Breast epithelium (tissue), 4 donors: ENCODE measurements around the gene PHACTR2. TPM values are rescaled to one million over a fixed set of nuclear protein-coding genes. Genes with fewer than 3 reads are reported as not detected.

Source experiments
- DNase-seq, 2 donors: peaks; one replicate each; pipeline ENCODE4 v3.0.0-alpha.2; 2019; ENCODE audit warnings: low spot score in 2 of 2
- H3K27ac ChIP-seq, 2 donors: fragments of 200-600 bp; sonication (generic) in 1 of 2; one replicate each; pipeline ENCODE4 v1.5.1; 2016 to 2019; ENCODE audit warnings: mild to moderate bottlenecking in 1 of 2
- H3K27me3 ChIP-seq, 2 donors: fragments of 200-600 bp; sonication (generic) in 1 of 2; one replicate each; pipeline versions ENCODE4 v1.5.1 to v1.6.0; 2017 to 2019; ENCODE audit warnings: control low read depth in 1 of 2, mild to moderate bottlenecking in 1 of 2
- H3K36me3 ChIP-seq: fragments of 200-600 bp; one replicate; pipeline ENCODE4 v1.5.1; 2019
- H3K4me1 ChIP-seq, 2 donors: fragments of 200-600 bp; sonication (generic); one replicate each; pipeline ENCODE4 v1.5.1; 2016 to 2019; ENCODE audit warnings: control low read depth in 1 of 2
- H3K4me3 ChIP-seq, 3 donors: fragments of 200-600 bp; sonication (generic); 1 replicate in 2 of 3; 2 replicates in 1 of 3; pipeline ENCODE4 v1.5.1; 2016 to 2019; ENCODE audit warnings: mild to moderate bottlenecking in 3 of 3, moderate library complexity in 2 of 3
- H3K9me3 ChIP-seq, 2 donors: fragments of 200-600 bp; sonication (generic) in 1 of 2; one replicate each; pipeline ENCODE4 v1.5.1; 2016 to 2019; ENCODE audit warnings: control low read depth in 1 of 2
- CTCF ChIP-seq, 3 donors: fragments of 450-650 bp; IDR thresholded peaks; one replicate each; pipeline ENCODE4 v1.5.1; 2016 to 2017; ENCODE audit warnings: antibody characterized with exemption in 3 of 3, mild to moderate bottlenecking in 3 of 3, moderate library complexity in 3 of 3
- POLR2A ChIP-seq: fragments of 450-650 bp; IDR thresholded peaks from one replicate; pipeline ENCODE4 v1.6.1; 2016; ENCODE audit warnings: antibody characterized with exemption, mild to moderate bottlenecking, moderate library complexity
- POLR2AphosphoS5 ChIP-seq, 3 donors: sonication (generic); formaldehyde crosslinking; IDR thresholded peaks; one replicate each; pipeline ENCODE4 v1.6.1; 2017; ENCODE audit warnings: antibody characterized with exemption in 3 of 3
- intact Hi-C: fragments of 100-400 bp; cut with DNase I; formaldehyde crosslinking; loops from one replicate; pipeline ENCODE4 v1.15.1; 2023; ENCODE audit warnings: low total_unique reads
- total RNA-seq, 3 donors: library from RNA; depleted of rRNA; stranded (reverse); fragments of >200 nt; gene quantifications; one replicate each; pipeline ENCODE4 v1.1.0, GENCODE V29; 2016

The PHACTR2 gene
- total RNA-seq, 3 donors from 2014 or later: 27.5 to 53.3 (median 52.4) TPM

GRCh38 chr6:143836150-143836549, 158.4 kb downstream of the PHACTR2 start:
- Histone ChIP-seq H3K9me3 (no peaks in the 10 kb centered on the region), H3K27ac (no peak overlapping the region), H3K4me1 (no peaks in the 10 kb centered on the region), H3K36me3 (no peaks in the 10 kb centered on the region), H3K27me3 (no peaks in the 10 kb centered on the region), H3K4me3 (no peak overlapping the region)
- intact Hi-C loops: no loop called here
- TF ChIP-seq POLR2AphosphoS5 (IDR thresholded peaks at IDR 0.05): no peak
- TF ChIP-seq CTCF (IDR thresholded peaks at IDR 0.05): no peak
- TF ChIP-seq POLR2A: no peak
- no peak for DNase-seq

GRCh38 chr6:143838395-143838794, 160.6 kb downstream of the PHACTR2 start:
- Histone ChIP-seq H3K9me3 (no peaks in the 10 kb centered on the region), H3K4me1 (no peaks in the 10 kb centered on the region), H3K36me3 (no peaks in the 10 kb centered on the region), H3K27ac (no peak overlapping the region), H3K27me3 (no peaks in the 10 kb centered on the region), H3K4me3 (no peak overlapping the region)
- DNase-seq: no peak
- intact Hi-C loops: no loop called here
- TF ChIP-seq POLR2A: no peak
- TF ChIP-seq POLR2AphosphoS5 (IDR thresholded peaks at IDR 0.05): no peak
- no peak for TF ChIP-seq CTCF (IDR thresholded peaks at IDR 0.05)

GRCh38 chr6:143839196-143839595, 161.4 kb downstream of the PHACTR2 start:
- H3K27ac ChIP-seq: no peak overlapping the region

GRCh38 chr6:143840595-143841265, 163.0 kb downstream of the PHACTR2 start:
- Histone ChIP-seq H3K4me1 (peaks cover 0 to 8% of the 10 kb centered on the region in 2 donors), H3K36me3 (no peaks in the 10 kb centered on the region), H3K27me3 (no peaks in the 10 kb centered on the region), H3K27ac (no peak overlapping the region), H3K9me3 (no peaks in the 10 kb centered on the region), H3K4me3 (no peak overlapping the region)
- TF ChIP-seq POLR2A (no peak), POLR2AphosphoS5 (IDR thresholded peaks at IDR 0.05) (no peak), CTCF (IDR thresholded peaks at IDR 0.05) (no peak)
- no peak for DNase-seq
- intact Hi-C loops: loop anchor here (5.0 kb wide), 1 partner anchor 893 kb away; the partner anchor contains the start of gene HIVEP2

More at GRCh38 chr6:143839196-143839595, 161.4 kb downstream of the PHACTR2 start:
- Histone ChIP-seq H3K27me3 (no peaks in the 10 kb centered on the region), H3K4me3 (no peak overlapping the region), H3K9me3 (no peaks in the 10 kb centered on the region), H3K36me3 (no peaks in the 10 kb centered on the region), H3K4me1 (peaks cover 0 to 3% of the 10 kb centered on the region in 2 donors)
- TF ChIP-seq CTCF (IDR thresholded peaks at IDR 0.05) (no peak), POLR2AphosphoS5 (IDR thresholded peaks at IDR 0.05) (no peak), POLR2A (no peak)
- intact Hi-C loops: no loop called here
- no peak for DNase-seq

- Histone ChIP-seq H3K4me1 (peaks cover 0 to 8% of the 10 kb centered on the region in 2 donors), H3K36me3 (no peaks in the 10 kb centered on the region), H3K27me3 (no peaks in the 10 kb centered on the region), H3K9me3 (no peaks in the 10 kb centered on the region), H3K27ac (peak overlapping the region; percentile 95 to 98), H3K4me3 (peak overlapping the region; percentile 66 to 80 (median 75))
- DNase-seq: no peak
- intact Hi-C loops: loop anchor here (5.0 kb wide), 1 partner anchor 895 kb away; the partner anchor contains the start of gene HIVEP2
- TF ChIP-seq POLR2AphosphoS5 (IDR thresholded peaks at IDR 0.05): no peak
- TF ChIP-seq CTCF (IDR thresholded peaks at IDR 0.05): no peak
- TF ChIP-seq POLR2A: no peak
Observed at GRCh38 chr6:143842461-143842901, 164.7 kb downstream of the PHACTR2 start.
